GM12874 (cell line): ENCODE measurements around the gene ARHGEF10L.

ENCODE experiments used
- TF ChIP-seq, protein P1 (sequence below): IDR thresholded peaks from 2 replicates; pipeline ENCODE4 v1.5.1; 2011; ENCODE audit warnings: low read depth, mild to moderate bottlenecking, control low read depth, low read length, moderate library complexity; ENCODE audit not compliant: insufficient read depth

ARHGEF10L gene

DNA sequence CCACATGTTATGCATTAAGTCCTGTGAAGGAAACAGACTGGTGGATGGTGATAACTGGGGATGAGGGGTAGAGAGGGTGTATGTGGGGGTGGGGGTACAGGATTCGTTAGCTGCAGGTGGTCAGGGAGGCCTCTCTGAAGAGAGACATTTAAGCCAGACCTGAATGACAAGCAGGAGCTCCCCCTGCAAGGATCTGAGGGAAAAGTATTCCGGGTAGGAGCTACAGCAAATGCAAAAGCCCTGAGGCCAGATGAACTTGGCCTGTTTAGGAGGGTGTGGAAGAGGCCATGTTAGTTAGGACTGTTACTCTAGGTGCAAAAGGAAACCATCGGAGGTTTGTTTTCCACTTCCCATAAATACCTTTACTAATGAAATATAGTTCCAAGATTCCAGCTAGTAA lies 9.9 kb downstream of the ARHGEF10L start:
- TF ChIP-seq, protein P1, sequence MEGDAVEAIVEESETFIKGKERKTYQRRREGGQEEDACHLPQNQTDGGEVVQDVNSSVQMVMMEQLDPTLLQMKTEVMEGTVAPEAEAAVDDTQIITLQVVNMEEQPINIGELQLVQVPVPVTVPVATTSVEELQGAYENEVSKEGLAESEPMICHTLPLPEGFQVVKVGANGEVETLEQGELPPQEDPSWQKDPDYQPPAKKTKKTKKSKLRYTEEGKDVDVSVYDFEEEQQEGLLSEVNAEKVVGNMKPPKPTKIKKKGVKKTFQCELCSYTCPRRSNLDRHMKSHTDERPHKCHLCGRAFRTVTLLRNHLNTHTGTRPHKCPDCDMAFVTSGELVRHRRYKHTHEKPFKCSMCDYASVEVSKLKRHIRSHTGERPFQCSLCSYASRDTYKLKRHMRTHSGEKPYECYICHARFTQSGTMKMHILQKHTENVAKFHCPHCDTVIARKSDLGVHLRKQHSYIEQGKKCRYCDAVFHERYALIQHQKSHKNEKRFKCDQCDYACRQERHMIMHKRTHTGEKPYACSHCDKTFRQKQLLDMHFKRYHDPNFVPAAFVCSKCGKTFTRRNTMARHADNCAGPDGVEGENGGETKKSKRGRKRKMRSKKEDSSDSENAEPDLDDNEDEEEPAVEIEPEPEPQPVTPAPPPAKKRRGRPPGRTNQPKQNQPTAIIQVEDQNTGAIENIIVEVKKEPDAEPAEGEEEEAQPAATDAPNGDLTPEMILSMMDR: no peak

DNA sequence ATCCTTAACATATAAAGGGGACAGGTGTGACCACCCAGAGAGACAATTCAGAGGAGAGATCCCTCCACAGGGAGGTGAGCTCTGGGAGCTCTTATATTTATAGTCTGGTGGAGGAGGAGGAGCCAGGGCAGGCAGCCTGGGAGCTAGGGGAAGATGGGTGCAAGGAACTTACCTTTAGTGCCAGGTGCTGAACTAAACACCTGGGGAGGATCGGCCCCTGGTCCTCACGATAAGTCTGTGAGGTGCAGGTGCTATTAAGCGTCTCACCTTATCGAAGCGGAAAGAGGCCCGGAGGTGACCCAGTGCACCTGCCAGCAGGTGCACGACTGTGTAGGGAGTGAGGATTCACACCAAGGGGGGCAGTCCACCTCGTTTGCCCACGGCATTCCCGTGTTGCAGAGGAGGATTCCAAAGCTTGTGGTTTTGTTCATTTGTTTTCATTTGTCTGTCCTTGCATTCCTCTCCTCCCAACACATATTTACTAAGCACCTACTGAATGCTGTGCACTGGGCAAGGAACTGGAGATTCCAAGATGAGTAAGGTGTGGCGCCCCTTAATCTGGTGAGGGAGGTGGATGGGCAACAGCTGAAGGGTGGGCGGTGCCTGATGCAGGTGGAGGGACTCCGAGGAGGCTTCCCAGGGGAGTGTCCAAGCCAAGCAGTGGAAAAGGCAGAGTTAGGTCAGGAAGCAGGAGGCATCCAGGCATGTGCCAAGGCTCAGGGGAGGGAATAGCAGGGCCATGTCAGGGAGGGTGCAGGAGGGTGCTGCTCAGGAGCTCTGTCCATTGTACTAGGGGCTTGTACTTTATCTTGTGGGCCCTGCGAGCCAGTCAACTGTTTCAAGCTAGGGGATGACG lies 11.5 kb downstream of the ARHGEF10L start:
- TF ChIP-seq, protein P1: no peak

DNA sequence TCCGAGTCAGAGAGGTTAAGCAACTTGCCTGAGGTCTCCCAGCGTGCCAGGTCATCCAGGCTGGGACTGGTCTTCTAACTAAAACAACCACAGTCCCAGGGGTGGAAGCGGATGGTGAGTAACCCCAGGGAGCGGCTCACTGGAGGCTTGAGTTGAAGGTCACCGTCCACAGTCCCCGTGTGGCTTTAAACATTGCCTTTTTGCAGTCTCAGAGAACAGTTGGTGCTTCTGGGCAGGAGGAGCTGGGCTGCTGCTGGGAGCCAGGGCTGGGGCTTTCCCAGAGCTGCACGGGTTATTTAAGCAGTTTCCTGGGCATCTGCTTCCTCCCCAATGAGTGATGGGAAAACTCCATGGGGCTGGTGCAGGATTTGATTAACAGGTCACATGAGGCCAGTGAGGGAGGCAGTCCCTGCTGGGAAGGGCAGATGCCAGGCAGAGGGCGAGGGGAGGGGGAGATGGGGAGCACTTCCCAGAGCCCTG lies 12.3 kb downstream of the ARHGEF10L start:
- TF ChIP-seq, protein P1: no peak

DNA sequence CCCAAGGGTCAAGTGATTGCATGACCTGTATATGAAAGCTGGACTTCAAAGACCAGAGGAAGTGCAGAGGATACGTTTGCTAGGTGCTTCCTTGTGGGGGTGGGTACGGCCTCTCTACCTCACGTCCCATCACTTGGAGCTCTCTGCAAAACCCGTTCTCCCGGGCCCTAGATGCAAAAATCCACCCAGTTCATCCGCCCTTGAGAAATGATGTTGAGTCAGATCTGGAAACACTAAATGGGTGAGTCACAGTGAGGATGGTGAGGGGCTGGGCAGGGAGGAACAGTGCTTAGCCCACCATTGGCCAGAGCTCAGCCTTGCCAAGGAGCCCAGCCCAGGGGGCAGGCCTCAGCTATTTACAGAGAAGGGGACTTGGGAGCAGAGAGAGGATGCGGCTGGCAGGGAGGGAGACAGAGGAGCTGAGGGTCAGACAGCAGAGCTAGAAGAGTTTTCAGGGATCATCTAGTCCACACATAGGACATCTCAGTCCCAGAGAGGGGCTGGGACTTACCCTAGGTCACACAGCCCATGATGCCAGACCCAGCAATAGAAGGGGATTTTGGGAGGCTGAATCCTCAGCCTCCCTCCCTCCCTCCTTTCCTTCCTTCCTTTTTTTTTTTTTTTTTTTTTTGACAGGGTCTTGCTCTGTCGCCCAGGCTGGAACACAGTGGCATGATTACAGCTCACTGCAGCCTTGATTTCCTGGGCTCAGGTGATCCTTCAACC lies 14.6 kb downstream of the ARHGEF10L start:
- TF ChIP-seq, protein P1: no peak

DNA sequence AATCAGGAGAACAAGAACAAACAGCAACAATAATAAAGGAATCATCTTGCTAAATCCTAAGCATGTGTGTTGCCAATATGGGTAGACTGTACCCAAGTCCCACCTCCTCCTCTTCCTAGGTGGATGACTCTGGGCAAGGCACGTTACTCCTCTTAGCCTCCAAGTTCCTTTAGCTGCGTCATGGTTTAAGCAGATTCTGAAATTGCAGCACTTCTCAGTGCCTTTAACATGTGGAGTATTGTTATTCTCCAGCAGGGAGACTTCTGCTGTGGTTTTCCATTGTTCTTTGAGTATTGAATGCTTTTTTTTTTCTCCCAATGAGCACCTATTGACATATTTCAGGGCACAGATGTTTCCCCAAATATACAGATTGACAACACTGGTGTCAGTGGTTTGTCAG lies 15.5 kb downstream of the ARHGEF10L start:
- TF ChIP-seq, protein P1: no peak

DNA sequence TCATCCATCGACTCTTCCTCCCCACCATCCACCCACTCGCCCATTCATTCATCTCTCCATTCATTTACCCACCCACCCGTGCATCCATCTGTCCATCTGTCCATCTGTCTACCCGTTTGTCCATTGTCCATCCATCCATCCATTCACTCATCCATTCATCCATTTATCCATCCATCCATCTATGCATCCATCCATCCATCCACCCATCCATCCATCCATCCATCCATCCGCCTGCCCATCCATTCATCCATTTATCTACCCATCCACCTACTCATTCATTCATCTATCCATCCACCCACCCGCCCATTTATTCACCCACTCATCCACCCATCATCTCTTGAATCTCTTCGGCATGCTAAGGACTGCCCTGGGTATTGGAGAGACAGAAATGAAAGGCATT lies 18.5 kb downstream of the ARHGEF10L start:
- TF ChIP-seq, protein P1: no peak

DNA sequence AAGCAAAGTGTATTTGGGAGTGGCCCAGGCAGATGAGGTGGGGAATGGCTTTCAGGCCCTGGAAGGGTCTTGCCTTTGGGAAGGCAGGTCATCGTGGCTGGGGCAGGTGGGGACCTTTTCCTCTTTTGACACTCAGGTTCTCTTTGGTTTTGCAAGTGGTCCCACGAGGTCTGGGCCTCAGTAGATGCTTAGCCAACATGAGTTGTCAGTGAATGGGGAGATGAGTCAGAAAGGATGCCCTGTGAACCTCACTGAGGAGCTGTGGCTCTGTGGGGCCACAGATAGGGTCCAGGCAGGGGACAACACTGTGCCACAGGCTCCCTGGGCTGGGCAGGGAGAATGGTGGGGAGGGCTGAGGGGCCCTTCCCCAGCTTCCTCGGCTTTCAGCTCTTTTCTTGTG lies 19.0 kb downstream of the ARHGEF10L start:
- TF ChIP-seq, protein P1: no peak
